HCT116 (cell line): Measurements from ENCODE around the gene TMC6. TPM values are rescaled to one million over a fixed set of nuclear protein-coding genes. Genes with fewer than 3 reads are reported as not detected.

Experiments used
- ATAC-seq: fragments of 200-7000 bp; cut with Tn5 transposase; 2 replicates; pipeline ENCODE4 v1.9.1; 2020; ENCODE audit warnings: mild to moderate bottlenecking, moderate library complexity
- BruUV-seq: library from RNA; stranded (reverse); fragments of 400-500 nt; replicated peaks from 2 replicates; lab custom pipeline; 2021; lab: Mats Ljungman, UMichigan
- CTCF ChIA-PET: fragments of 300-600 bp; sonication (Branson Sonifier 250); formaldehyde crosslinking; loops from one replicate; lab custom pipeline; 2021; ENCODE audit warnings: antibody characterized with exemption; lab: Charles Lee
- POLR2A ChIA-PET: fragments of 300-600, 350-600 bp; sonication (Branson Sonifier 250); formaldehyde crosslinking; loops from one replicate; lab custom pipeline; 2021; ENCODE audit warnings: antibody characterized with exemption; lab: Charles Lee
- RAD21 ChIA-PET, 2 experiments: fragments of 300-600 bp; sonication (Branson Sonifier 250); formaldehyde crosslinking; loops; one replicate each; lab custom pipeline; 2023; ENCODE audit warnings: low total read pairs in 2 of 2; ENCODE audit not compliant: uncharacterized antibody in 2 of 2, unreplicated experiment in 2 of 2, low non-redundant PET in 1 of 2; lab: Charles Lee
- DNase-seq: peaks from one replicate; pipeline ENCODE4 v3.0.0-alpha.2; 2010; ENCODE audit warnings: low read depth, low spot score
- H2AFZ ChIP-seq: fragments of 200-600 bp; shearing (Covaris generic), sonication (generic); 2 replicates; pipeline ENCODE4 v1.6.1; 2017; ENCODE audit warnings: low read depth, mixed run types, mixed read lengths, antibody characterized with exemption, low read length; ENCODE audit not compliant: poor library complexity, severe bottlenecking
- H3K27ac ChIP-seq: 2 replicates; pipeline ENCODE4 v1.5.1; 2012; ENCODE audit warnings: low read depth, low read length
- H3K27me3 ChIP-seq: fragments of 200-600 bp; sonication (generic); 2 replicates; pipeline ENCODE4 v1.6.1; 2016; ENCODE audit warnings: mixed run types, low read length, mixed read lengths; ENCODE audit not compliant: insufficient read depth
- H3K36me3 ChIP-seq, 2 experiments: fragments of 200-500 bp in 1 of 2; fragments of 200-600 bp in 1 of 2; sonication (Bioruptor generic) in 1 of 2; sonication (generic) in 1 of 2; 2 replicates each; pipeline versions ENCODE4 v1.5.1 to v1.6.1; 2014 to 2016; ENCODE audit warnings: low read length in 2 of 2, inconsistent platforms in 1 of 2, mixed read lengths in 1 of 2, mixed run types in 1 of 2; ENCODE audit not compliant: insufficient read depth in 2 of 2, control insufficient read depth in 1 of 2
- H3K4me1 ChIP-seq, 2 experiments: fragments of 200-600 bp in 1 of 2; sonication (generic) in 1 of 2; 2 replicates each; pipeline versions ENCODE4 v1.5.1 to v1.6.1; 2012 to 2017; ENCODE audit warnings: low read length in 2 of 2, inconsistent platforms in 1 of 2, mild to moderate bottlenecking in 1 of 2, mixed read lengths in 1 of 2, mixed run types in 1 of 2, moderate library complexity in 1 of 2; ENCODE audit not compliant: insufficient read depth in 2 of 2, control insufficient read depth in 1 of 2
- H3K4me2 ChIP-seq: fragments of 200-600 bp; sonication (generic); 2 replicates; pipeline ENCODE4 v1.6.1; 2017; ENCODE audit warnings: mixed run types, low read length, mixed read lengths
- H3K4me3 ChIP-seq, 2 experiments: fragments of 200-600 bp in 1 of 2; sonication (generic) in 1 of 2; replicated peaks in 1 of 2; 2 replicates each; pipeline ENCODE4 v1.5.1; 2011 to 2016; ENCODE audit warnings: low read length in 2 of 2, control low read depth in 1 of 2, low read depth in 1 of 2, mild to moderate bottlenecking in 1 of 2, mixed read lengths in 1 of 2, mixed run types in 1 of 2
- H3K79me2 ChIP-seq: fragments of 200-600 bp; sonication (generic); 2 replicates; pipeline ENCODE4 v1.6.1; 2017; ENCODE audit warnings: mild to moderate bottlenecking, mixed run types, low read length, moderate library complexity, mixed read lengths; ENCODE audit not compliant: insufficient read depth
- H3K9ac ChIP-seq: fragments of 200-600 bp; sonication (generic); 2 replicates; pipeline ENCODE4 v1.6.1; 2016; ENCODE audit warnings: low read length, mixed read lengths
- H3K9me2 ChIP-seq: fragments of 200-600 bp; sonication (generic), shearing (Covaris generic); 2 replicates; pipeline ENCODE4 v1.6.1; 2017; ENCODE audit warnings: mixed run types, mild to moderate bottlenecking, moderate library complexity; ENCODE audit not compliant: insufficient read depth
- H3K9me3 ChIP-seq, 2 experiments: fragments of 200-500 bp in 1 of 2; fragments of 200-600 bp in 1 of 2; sonication (Bioruptor generic) in 1 of 2; sonication (generic) in 1 of 2; 2 replicates each; pipeline ENCODE4 v1.6.1; 2014 to 2017; ENCODE audit warnings: low read length in 2 of 2, mixed read lengths in 2 of 2, inconsistent platforms in 1 of 2, low read depth in 1 of 2, mild to moderate bottlenecking in 1 of 2, mixed run types in 1 of 2, moderate library complexity in 1 of 2; ENCODE audit not compliant: control insufficient read depth in 1 of 2, insufficient read depth in 1 of 2
- H4K20me1 ChIP-seq: fragments of 200-600 bp; sonication (generic), shearing (Covaris generic); 2 replicates; pipeline ENCODE4 v1.6.1; 2017; ENCODE audit warnings: mixed run types, mild to moderate bottlenecking, moderate library complexity; ENCODE audit not compliant: insufficient read depth
- CEBPB ChIP-seq: IDR thresholded peaks from 2 replicates; pipeline ENCODE4 v1.6.1; 2012; ENCODE audit warnings: low read depth
- CTCF ChIP-seq, 3 experiments: fragments of 200-600 bp in 1 of 3; sonication (generic) in 1 of 3; IDR thresholded peaks in 2 of 3; conservative IDR thresholded peaks in 1 of 3; 2 replicates each; pipeline ENCODE4 v1.5.1; 2012 to 2017; ENCODE audit warnings: low read depth in 2 of 3, low read length in 2 of 3, antibody characterized with exemption in 1 of 3, borderline replicate concordance in 1 of 3, control low read depth in 1 of 3, mild to moderate bottlenecking in 1 of 3, mixed read lengths in 1 of 3, mixed run types in 1 of 3, moderate library complexity in 1 of 3; ENCODE audit not compliant: insufficient read depth in 1 of 3
- ELF1 ChIP-seq: IDR thresholded peaks from 2 replicates; pipeline ENCODE4 v1.6.1; 2012; ENCODE audit warnings: low read depth, borderline replicate concordance
- EZH2phosphoT487 ChIP-seq: fragments of 200-600 bp; IDR thresholded peaks from 2 replicates; pipeline ENCODE4 v1.6.1; 2018; ENCODE audit warnings: antibody characterized with exemption, borderline replicate concordance
- SP1 ChIP-seq: IDR thresholded peaks from 2 replicates; pipeline ENCODE4 v1.6.1; 2012; ENCODE audit warnings: low read depth
- SRF ChIP-seq: IDR thresholded peaks from 2 replicates; pipeline ENCODE4 v1.6.1; 2012; ENCODE audit warnings: low read depth
- TCF7L2 ChIP-seq: IDR thresholded peaks from 2 replicates; pipeline ENCODE4 v1.7.0; 2011; ENCODE audit warnings: borderline replicate concordance, inconsistent platforms; ENCODE audit not compliant: insufficient read depth, insufficient read length; ENCODE audit errors: extremely low read depth
- YY1 ChIP-seq: IDR thresholded peaks from 2 replicates; pipeline ENCODE4 v1.6.1; 2011; ENCODE audit warnings: low read length, low read depth, moderate library complexity, mild to moderate bottlenecking; ENCODE audit not compliant: insufficient replicate concordance; ENCODE audit errors: extremely low read depth
- intact Hi-C: fragments of 100-400 bp; cut with micrococcal nuclease; formaldehyde crosslinking; loops from 2 replicates; pipeline ENCODE4 v1.10.0; 2022
- total RNA-seq: library from RNA; stranded (reverse); gene quantifications from one replicate; pipeline ENCODE4 v1.2.1, GENCODE V29; 2021; ENCODE audit not compliant: unreplicated experiment
- TF ChIP-seq, protein P1 (sequence below): IDR thresholded peaks from 2 replicates; pipeline ENCODE4 v1.6.1; 2012

The TMC6 gene
- total RNA-seq, 1 experiment from 2014 or later = 142 TPM

- Histone ChIP-seq H3K4me3 (no peak overlapping the region), H3K79me2 (no peaks in the 10 kb centered on the region), H3K36me3 (peaks cover 13 to 32% of the 10 kb centered on the region in 2 experiments; a peak in 3 of 4 replicates), H3K4me1 (no peaks in the 10 kb centered on the region), H3K4me2 (no peak overlapping the region), H3K27ac (no peak overlapping the region), H2AFZ (no peak overlapping the region), H4K20me1 (no peaks in the 10 kb centered on the region), H3K9me2 (no peaks in the 10 kb centered on the region), H3K9ac (no peak overlapping the region), H3K27me3 (no peaks in the 10 kb centered on the region), H3K9me3 (no peaks in the 10 kb centered on the region)
- ChIA-PET POLR2A (interaction anchor here (0.7 kb wide), 1 partner anchor 136 kb away, joined by 4 read pairs; no protein-coding TSS in a partner anchor), RAD21 (no interaction called here), CTCF (interaction anchor here (3.8 kb wide), 1 partner anchor 10 kb away, joined by 21 read pairs; no protein-coding TSS in a partner anchor)
- ATAC-seq = no peak
- intact Hi-C loops = no loop called here
- no TSS peak for BruUV-seq
- no peak for DNase-seq
- TF ChIP-seq TCF7L2 = no peak
- TF ChIP-seq YY1 = no peak
- no peak for TF ChIP-seq CTCF (IDR thresholded peaks at IDR 0.05 in 2 of 3, conservative IDR thresholded peaks at IDR 0.05 in 1 of 3; ENCODE audit: borderline replicate concordance in 1 of 3, insufficient read depth in 1 of 3, low read depth in 2 of 3, low read length in 2 of 3)
- TF ChIP-seq SP1 = no peak
- TF ChIP-seq EZH2phosphoT487 = no peak
- TF ChIP-seq ELF1 = no peak
- TF ChIP-seq, protein P1, sequence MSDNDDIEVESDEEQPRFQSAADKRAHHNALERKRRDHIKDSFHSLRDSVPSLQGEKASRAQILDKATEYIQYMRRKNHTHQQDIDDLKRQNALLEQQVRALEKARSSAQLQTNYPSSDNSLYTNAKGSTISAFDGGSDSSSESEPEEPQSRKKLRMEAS = no peak
- TF ChIP-seq SRF = no peak
- no peak for TF ChIP-seq CEBPB
These were observed 33.5 kb downstream of the TMC6 start for GRCh38 chr17:78095035-78095434.
